Aorta (tissue), 5 donors: ENCODE results near the gene PDCL2. TPM values are rescaled to one million over a fixed set of nuclear protein-coding genes. Genes with fewer than 3 reads are reported as not detected.

Experiments
- ATAC-seq: fragments of 200-7000 bp; cut with Tn5 transposase; one replicate; pipeline ENCODE4 v1.9.1; 2022; ENCODE audit warnings: moderate library complexity; ENCODE audit not compliant: low FRiP score
- DNase-seq, 2 donors: peaks; one replicate each; pipeline ENCODE4 v3.0.0-alpha.2; 2020
- H3K27ac ChIP-seq, 2 donors: one replicate each; pipeline ENCODE4 v1.5.1; 2013; ENCODE audit warnings: low read length in 2 of 2, mild to moderate bottlenecking in 2 of 2, moderate library complexity in 2 of 2, control low read depth in 1 of 2, inconsistent platforms in 1 of 2, low read depth in 1 of 2
- H3K27me3 ChIP-seq, 2 donors: one replicate each; pipeline ENCODE4 v1.6.1; 2013; ENCODE audit warnings: control low read depth in 1 of 2, low read length in 1 of 2, mild to moderate bottlenecking in 1 of 2, moderate library complexity in 1 of 2; ENCODE audit not compliant: insufficient read depth in 2 of 2, control insufficient read depth in 1 of 2
- H3K36me3 ChIP-seq, 2 donors: one replicate each; pipeline ENCODE4 v1.6.1; 2013; ENCODE audit warnings: control low read depth in 1 of 2, low read length in 1 of 2, mild to moderate bottlenecking in 1 of 2; ENCODE audit not compliant: insufficient read depth in 2 of 2, control insufficient read depth in 1 of 2
- H3K4me1 ChIP-seq, 2 donors: one replicate each; pipeline ENCODE4 v1.6.1; 2013; ENCODE audit warnings: low read length in 2 of 2, control low read depth in 1 of 2, mild to moderate bottlenecking in 1 of 2, moderate library complexity in 1 of 2; ENCODE audit not compliant: insufficient read depth in 2 of 2, control insufficient read depth in 1 of 2
- H3K4me3 ChIP-seq, 2 donors: one replicate each; pipeline ENCODE4 v1.5.1; 2013; ENCODE audit warnings: low read length in 2 of 2, control low read depth in 1 of 2, mild to moderate bottlenecking in 1 of 2
- H3K9me3 ChIP-seq: one replicate; pipeline ENCODE4 v1.6.1; 2013; ENCODE audit warnings: mild to moderate bottlenecking, low read length; ENCODE audit not compliant: control insufficient read depth
- WGBS, 2 donors: extraction: QIAGEN DNeasy Blood & Tissue Kit; methylation state at CpG; one replicate each; pipeline ENCODE4 v1.1.7; 2013; 5-methylcytosine and 5-hydroxymethylcytosine counted together
- intact Hi-C, 2 donors: fragments of 100-400 bp; cut with DNase I; formaldehyde crosslinking; loops; one replicate each; pipeline versions ENCODE4 v1.14.2 to v1.15.0; 2022
- polyA plus RNA-seq, 2 donors: library from polyadenylated mRNA; stranded (reverse); fragments of 200-250 nt; gene quantifications; one replicate each; pipeline ENCODE4 v1.2.3, GENCODE V29; 2013
- total RNA-seq, 2 donors: library from RNA; stranded (reverse); fragmentation: NEBNext Ultra II Directional; extraction: Animal tissue kit (Norgen Biotek cat#: 25700); gene quantifications; one replicate each; pipeline ENCODE4 v1.2.1, GENCODE V29; 2021
- donor health status: healthy with polysubstance abuse.
- donor health status: Bipolar disorder and iron deficiency.
- donor health status: DM: no; HTN: no; CAD: no.
- donor health status: DM: no; HTN: no; CAD: no.
- donor health status: DM: yes; HTN: yes; CAD: no.

Gene PDCL2
- total and polyA plus RNA-seq, 4 donors, result not detected

DNA sequence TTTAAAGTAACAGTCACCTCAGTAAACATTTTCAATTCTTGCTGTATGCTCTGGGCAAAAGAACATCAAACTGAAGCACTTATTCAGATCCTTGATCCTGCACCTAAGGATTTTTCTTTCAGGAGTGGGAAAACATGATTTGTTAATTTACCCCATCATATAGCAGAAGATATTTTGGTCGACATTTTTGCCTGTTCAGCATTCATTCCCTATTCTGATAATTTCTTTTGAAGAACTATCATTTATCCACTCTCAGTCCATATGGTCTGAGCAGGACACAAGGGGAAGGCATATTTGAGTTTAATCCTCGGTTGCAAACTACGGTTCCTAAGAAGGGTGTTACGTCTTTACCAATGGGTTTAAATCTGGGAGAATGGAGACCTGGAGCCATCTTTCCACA is 44.1 kb downstream of the PDCL2 start:
- no peak for ATAC-seq
- WGBS, 2 donors, result 72 to 78% methylated on average over 4 of the region's 4 CpGs
- intact Hi-C loops, result loop anchor here (2.0 to 10.0 kb wide), 6 partner anchors 93 to 307 kb away; partner anchors contain the start of genes EXOC1 (in 2 of the 2), SRD5A3 (in 2 of the 2) and TMEM165 (in 1 of the 2)

DNA sequence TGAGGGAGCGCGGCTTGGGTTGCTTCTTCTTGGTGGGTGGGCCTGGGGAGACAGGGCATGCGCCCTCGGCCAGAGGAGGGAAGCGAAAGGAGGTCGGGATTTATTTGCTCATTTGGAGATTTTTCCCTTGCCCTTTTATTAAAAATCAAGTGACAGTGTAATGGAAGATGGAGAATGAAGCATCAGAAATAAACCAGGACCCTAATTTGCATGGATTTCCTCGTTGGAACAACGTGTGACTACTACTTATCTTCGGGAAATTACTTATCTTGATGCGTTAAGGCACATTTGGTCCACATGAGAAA is 44.6 kb downstream of the PDCL2 start:
- 0 to 1% methylated on average over 10 of the region's 10 CpGs for WGBS, 2 donors
- ATAC-seq (peak; percentile 34), DNase-seq (peak in 1 of 2 donors; percentile 82)
- no peaks in the 10 kb centered on the region for H3K9me3 ChIP-seq
- no peaks in the 10 kb centered on the region for H3K36me3 ChIP-seq
- intact Hi-C loops, result loop anchor here (2.0 to 10.0 kb wide), 6 partner anchors 93 to 307 kb away; partner anchors contain the start of genes EXOC1 (in 2 of the 2), SRD5A3 (in 2 of the 2) and TMEM165 (in 1 of the 2)
- no peaks in the 10 kb centered on the region for H3K27me3 ChIP-seq
- H3K4me1 ChIP-seq, result no peaks in the 10 kb centered on the region
- peak overlapping the region; percentile 94 to 99 for H3K4me3 ChIP-seq
- H3K27ac ChIP-seq, result peak overlapping the region; percentile 29 to 65

More for the DNA sequence above, 44.1 kb downstream of the PDCL2 start:
- H3K9me3 ChIP-seq, result no peaks in the 10 kb centered on the region
- H3K27ac ChIP-seq, result no peak overlapping the region
- no peak for DNase-seq
- no peaks in the 10 kb centered on the region for H3K4me1 ChIP-seq
- H3K27me3 ChIP-seq, result no peaks in the 10 kb centered on the region
- H3K36me3 ChIP-seq, result no peaks in the 10 kb centered on the region
- H3K4me3 ChIP-seq, result peak overlapping the region in 1 of 2 donors; percentile 94

DNA sequence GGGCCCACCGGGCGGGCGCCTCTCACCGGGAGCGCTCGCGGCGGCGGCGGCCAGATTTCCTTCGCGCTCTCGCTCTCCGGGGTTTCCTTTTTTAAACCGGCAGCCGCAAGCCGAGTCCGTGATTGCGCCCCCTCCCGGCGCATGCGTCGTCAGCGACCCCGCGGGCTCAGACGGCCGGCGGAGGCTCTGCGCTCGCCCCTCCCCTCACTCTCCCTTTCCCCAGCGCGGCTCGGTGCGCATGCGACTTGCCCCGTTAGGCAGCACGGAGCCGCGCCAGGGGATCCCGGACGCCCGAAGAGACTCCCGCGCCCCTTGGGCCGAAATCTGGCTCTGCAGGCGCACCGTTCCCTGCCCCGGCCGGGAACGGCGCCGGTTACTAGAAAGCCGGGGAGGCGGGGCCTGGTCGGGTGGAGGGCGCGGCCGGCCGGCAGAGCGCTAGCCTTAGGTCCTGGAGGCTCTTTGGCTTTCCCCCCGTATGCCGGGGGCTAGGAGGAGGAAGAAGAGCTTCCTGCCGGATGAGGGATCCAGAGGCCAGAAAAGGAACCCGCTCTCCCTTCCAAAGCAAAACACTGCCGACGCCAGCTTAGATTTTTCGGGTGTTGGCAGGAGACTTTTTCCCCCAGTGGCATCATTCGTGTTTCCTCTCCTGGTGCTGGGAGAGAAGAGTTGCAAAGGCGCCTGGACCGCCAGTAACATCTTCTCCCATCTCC is 45.1 kb downstream of the PDCL2 start, which contains the start of gene CLOCK:
CLOCK (minus strand) TSS at position 154 of the 710 bp plus-strand sequence. CDS start 64,124 bp downstream, outside the sequence.
- ATAC-seq, result peak; percentile 93
- Histone ChIP-seq H3K36me3 (no peaks in the 10 kb centered on the region), H3K9me3 (no peaks in the 10 kb centered on the region), H3K4me1 (no peaks in the 10 kb centered on the region), H3K4me3 (peak within 1 kb of the TSS; percentile 94 to 99), H3K27ac (peak within 1 kb of the TSS; percentile 65 to 71), H3K27me3 (no peaks in the 10 kb centered on the region)
- 0 to 1% methylated on average over 70 to 71 of the region's 71 CpGs for WGBS, 2 donors
- DNase-seq, result peak; percentile 92 to 96
- intact Hi-C loops, result loop anchor here (2.0 to 10.0 kb wide), 6 partner anchors 92 to 308 kb away; partner anchors contain the start of genes EXOC1 (in 2 of the 2), SRD5A3 (in 2 of the 2) and TMEM165 (in 1 of the 2)

DNA sequence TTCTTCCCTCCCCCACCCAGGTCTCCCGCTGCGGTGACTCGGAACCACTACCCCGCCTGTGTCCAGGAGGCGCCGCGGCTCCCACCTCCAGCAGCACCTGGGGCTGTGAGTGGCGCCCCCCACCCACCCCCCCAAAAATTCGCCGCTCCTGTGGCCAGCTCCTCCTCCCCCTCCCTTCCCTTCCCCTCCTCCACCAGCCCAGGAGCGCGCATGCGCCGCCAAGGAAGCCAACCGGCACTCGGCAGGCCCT is 45.6 kb downstream of the PDCL2 start:
- intact Hi-C loops, result loop anchor here (2.0 to 10.0 kb wide), 6 partner anchors 92 to 308 kb away; partner anchors contain the start of genes EXOC1 (in 2 of the 2), SRD5A3 (in 2 of the 2) and TMEM165 (in 1 of the 2)
- 0 to 1% methylated on average over 13 to 16 of the region's 16 CpGs for WGBS, 2 donors
- no peaks in the 10 kb centered on the region for H3K36me3 ChIP-seq
- DNase-seq (no peak), ATAC-seq (peak; percentile 94)
- H3K4me3 ChIP-seq, result peak overlapping the region; percentile 94 to 99
- H3K4me1 ChIP-seq, result no peaks in the 10 kb centered on the region
- no peaks in the 10 kb centered on the region for H3K9me3 ChIP-seq
- H3K27ac ChIP-seq, result peak overlapping the region; percentile 65 to 71
- H3K27me3 ChIP-seq, result no peaks in the 10 kb centered on the region

DNA sequence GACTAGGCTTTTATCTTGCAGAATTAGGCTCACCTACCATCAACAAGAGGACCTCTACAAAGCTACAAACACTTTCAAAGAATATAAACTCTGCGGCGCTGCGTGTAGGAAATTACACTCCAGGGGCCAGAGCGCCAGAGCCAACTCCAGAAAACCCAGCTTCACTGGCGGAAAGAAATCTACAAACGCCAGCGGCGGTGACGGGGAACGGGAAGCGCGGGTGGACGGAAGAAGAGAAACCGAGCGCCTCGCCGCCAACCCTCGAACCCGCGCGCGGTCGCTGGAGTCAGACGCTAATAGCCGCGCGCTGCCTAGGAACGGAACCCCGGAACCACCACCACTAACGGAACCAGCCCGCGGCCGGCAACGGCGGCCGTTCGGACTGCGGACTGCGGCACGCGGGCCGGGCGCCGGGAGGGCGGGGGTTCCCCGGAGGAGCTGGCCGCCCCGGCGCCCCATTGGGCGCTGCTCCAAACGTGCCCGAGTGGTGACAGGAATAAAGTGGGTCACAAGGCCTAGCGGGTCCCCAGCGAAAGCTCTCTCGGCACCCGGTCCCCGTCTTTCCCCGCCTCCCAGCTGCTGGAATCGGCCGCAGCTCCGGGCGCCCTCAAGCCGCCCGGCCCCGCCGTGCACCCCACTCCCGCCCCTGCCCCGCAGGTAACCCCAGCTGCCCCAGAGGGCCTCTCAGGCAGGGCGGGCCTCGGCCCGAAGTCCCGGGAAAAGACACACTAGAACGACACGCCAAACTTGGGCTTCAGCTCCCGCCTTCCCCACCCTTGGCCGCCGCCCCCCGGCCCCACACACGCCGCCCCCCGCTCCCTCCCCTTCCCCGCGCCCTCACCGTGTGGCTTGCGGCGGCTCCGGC is 46.2 kb downstream of the PDCL2 start:
- no peaks in the 10 kb centered on the region for H3K9me3 ChIP-seq
- WGBS, 2 donors, result 0 to 1% methylated on average over 61 to 87 of the region's 87 CpGs
- H3K4me1 ChIP-seq, result no peaks in the 10 kb centered on the region
- intact Hi-C loops, result loop anchor here (2.0 to 10.0 kb wide), 6 partner anchors 91 to 309 kb away; partner anchors contain the start of genes EXOC1 (in 2 of the 2), SRD5A3 (in 2 of the 2) and TMEM165 (in 1 of the 2)
- H3K4me3 ChIP-seq, result peak overlapping the region; percentile 94 to 99
- DNase-seq (peak; percentile 87 to 92), ATAC-seq (peak; percentile 92)
- H3K27ac ChIP-seq, result peak overlapping the region; percentile 61 to 71
- H3K36me3 ChIP-seq, result no peaks in the 10 kb centered on the region
- H3K27me3 ChIP-seq, result no peaks in the 10 kb centered on the region

DNA sequence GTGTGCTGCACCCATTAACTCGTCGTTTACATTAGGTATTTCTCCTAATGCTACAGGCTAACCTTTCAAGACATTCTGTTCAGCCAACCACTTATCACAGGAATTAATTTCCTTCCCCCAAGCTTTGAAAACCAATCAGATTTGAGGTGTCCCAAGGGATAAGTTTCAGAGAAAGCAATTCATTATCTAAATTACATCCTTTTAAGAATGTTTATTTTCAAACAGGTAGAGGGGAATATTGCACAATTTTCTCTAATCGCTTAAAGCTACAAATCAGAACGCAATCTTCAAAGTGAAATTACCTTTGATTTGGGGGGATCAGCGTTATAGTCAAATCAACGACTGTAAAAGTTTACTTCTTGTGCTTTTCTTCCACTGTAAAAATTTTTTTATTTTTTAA is 46.9 kb downstream of the PDCL2 start:
- no peaks in the 10 kb centered on the region for H3K9me3 ChIP-seq
- intact Hi-C loops, result loop anchor here (5.0 to 10.0 kb wide), 5 partner anchors 90 to 310 kb away; partner anchors contain the start of genes EXOC1 (in 2 of the 2), SRD5A3 (in 1 of the 2) and TMEM165 (in 1 of the 2)
- no peak overlapping the region for H3K27ac ChIP-seq
- no peaks in the 10 kb centered on the region for H3K27me3 ChIP-seq
- no peaks in the 10 kb centered on the region for H3K4me1 ChIP-seq
- no peak for ATAC-seq
- H3K4me3 ChIP-seq, result peak overlapping the region; percentile 94 to 99
- WGBS, 2 donors, result 1% methylated on average over 6 of the region's 6 CpGs
- peaks cover 0 to 2% of the 10 kb centered on the region in 2 donors for H3K36me3 ChIP-seq
- no peak for DNase-seq

DNA sequence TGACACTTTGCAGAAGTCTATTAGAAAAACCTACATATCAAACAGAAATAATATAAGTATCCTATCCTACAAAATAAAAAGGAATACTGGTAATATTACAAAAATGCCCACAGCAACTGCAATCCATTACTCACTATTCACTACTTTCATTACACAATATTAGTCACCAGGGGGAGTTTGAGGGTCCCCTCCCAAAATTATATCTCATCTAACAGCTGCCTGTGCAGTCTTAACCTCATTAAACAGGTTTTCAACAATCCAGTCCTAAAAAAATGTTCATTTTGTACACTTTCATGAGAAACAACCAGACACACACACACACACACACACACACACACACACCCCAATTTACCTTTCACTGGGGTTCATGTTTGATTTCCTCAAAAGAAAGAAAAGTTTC is 48.2 kb downstream of the PDCL2 start:
- no peaks in the 10 kb centered on the region for H3K4me1 ChIP-seq
- no peak overlapping the region for H3K27ac ChIP-seq
- no peak overlapping the region for H3K4me3 ChIP-seq
- DNase-seq (no peak), ATAC-seq (no peak)
- H3K36me3 ChIP-seq, result peaks cover 0 to 2% of the 10 kb centered on the region in 2 donors
- no peaks in the 10 kb centered on the region for H3K27me3 ChIP-seq
- no peaks in the 10 kb centered on the region for H3K9me3 ChIP-seq
- intact Hi-C loops, result loop anchor here (10.0 kb wide), 3 partner anchors 89 to 311 kb away; partner anchors contain the start of gene EXOC1 (in 2 of the 2)

DNA sequence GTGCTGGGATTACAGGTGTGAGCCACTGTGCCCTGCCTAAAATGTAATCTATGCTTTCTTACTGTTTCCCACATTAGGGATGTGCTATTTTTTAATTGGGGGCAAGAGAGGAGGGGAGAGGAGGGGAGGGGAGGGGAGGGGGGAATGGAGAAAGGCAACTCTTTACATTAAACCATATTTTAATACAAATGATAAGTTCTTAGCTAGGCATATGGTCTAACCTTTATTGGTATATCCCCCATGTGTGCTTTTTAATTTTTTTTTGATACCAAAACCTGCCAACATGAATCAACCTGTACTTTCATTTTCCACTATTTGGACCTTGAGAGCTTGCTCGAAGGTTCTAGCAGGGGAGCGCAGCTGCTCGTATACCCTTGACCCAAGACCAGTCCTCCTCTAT is 51.8 kb downstream of the PDCL2 start:
- no peak for DNase-seq
- no peak for ATAC-seq
- Histone ChIP-seq H3K27me3 (no peaks in the 10 kb centered on the region), H3K4me3 (no peak overlapping the region), H3K4me1 (peaks cover 0 to 1% of the 10 kb centered on the region in 2 donors), H3K9me3 (no peaks in the 10 kb centered on the region), H3K36me3 (peaks cover 0 to 2% of the 10 kb centered on the region in 2 donors), H3K27ac (no peak overlapping the region)
- 92 to 96% methylated on average over 3 of the region's 3 CpGs for WGBS, 2 donors
- intact Hi-C loops, result loop anchor here (10.0 kb wide), 3 partner anchors 85 to 315 kb away; partner anchors contain the start of gene EXOC1 (in 2 of the 2)
